Renal pelvis (tissue), 4 donors: ENCODE results near the gene TCF3. TPM values are rescaled to one million over a fixed set of nuclear protein-coding genes. Genes with fewer than 3 reads are reported as not detected.

Experiments
- DNase-seq: peaks from one replicate; pipeline ENCODE4 v3.0.0-alpha.2; 2013
- polyA plus RNA-seq, 3 donors: library from polyadenylated mRNA; unstranded; fragments of 120-200 nt; gene quantifications; one replicate each; pipeline ENCODE4 v1.2.1, GENCODE V29; 2013; ENCODE audit not compliant: insufficient read length in 3 of 3

TCF3 gene
- polyA plus RNA-seq, 3 donors, result 92.2 to 125 (median 123) TPM

DNA sequence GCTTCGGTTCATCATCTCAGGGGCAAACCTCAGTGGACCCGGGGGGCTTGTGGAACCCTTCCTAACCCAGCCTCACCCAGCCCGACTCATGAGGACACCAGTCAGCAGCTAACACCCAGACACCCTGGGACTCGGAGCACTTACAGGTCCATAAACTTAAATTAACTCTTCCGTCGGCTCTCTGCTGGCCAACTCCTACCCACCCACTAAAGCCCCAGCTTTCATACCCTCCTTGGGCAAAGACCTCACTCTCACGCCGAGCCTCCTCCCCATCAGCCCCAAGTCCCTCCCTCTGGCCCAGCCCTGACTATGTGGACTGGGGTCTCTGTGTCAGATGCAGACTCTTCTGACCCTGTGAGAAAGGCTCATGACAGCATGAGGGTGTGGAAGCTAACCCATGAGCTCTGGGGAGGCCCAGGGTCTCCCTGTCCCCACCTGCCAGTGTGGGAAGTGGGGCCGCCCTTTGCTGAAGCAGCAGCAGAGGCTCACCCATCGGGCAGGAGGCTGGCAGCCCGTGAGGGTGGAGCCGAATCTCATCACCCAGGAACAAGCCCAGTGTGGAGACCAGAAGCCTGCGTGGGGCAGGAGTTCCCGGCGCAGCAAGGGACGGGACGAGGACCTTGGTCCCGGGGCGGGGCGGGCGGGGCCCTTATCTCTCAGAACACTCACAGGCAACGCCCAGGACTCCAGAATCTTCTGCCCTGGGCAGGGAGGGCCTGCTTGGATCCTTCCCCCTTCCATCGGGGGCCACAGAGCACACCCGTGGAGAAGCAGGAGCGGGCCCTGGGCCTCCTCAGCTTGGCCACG lies 19.8 kb downstream of the TCF3 start:
- no peak for DNase-seq

DNA sequence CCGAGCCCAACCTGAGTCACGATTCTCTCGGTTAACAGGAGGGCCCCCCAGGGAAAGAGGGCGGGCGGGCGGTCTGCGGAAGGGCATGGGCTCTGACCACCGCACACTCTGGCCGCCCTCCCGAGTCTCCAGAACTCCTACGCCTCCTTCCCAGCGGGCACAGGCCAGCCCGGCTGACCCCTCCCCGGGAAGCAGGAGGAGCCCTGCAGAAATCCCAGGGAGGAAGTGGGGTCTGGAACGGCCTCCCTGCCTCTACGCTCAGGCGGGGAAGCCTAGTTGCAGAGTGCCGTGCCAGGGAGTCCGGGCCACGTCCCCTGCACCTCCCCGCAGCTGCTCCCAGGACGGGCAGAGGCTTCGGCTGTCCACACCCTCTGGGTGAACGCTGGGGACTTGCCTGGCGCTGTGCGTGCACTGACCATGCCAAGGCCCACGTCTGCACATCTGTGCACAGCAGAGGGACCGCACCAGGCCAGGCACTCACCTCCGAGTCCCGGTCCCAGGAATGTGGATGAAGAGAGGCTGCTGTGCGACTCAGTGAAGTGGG lies 20.8 kb downstream of the TCF3 start:
- DNase-seq, result no peak

DNA sequence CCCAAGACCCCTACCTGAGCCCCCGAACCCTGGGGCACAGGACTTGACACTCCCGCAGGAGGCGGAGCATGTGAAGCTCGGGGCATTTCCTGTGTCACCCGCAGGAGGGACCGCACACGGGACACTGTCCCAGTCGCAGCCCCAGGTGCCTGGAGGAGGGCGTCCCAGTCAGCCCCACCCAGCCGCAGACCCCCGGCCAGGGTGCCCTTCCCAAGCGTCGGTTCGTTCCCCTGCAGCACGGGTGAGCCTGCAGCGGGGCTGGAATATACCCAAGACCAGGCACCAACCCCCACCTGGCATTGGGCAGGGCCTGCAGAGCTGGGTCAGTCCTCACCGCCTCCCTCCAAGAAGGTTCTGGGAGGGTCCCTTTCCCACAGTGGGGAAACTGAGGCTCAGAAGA lies 21.6 kb downstream of the TCF3 start:
- no peak for DNase-seq

DNA sequence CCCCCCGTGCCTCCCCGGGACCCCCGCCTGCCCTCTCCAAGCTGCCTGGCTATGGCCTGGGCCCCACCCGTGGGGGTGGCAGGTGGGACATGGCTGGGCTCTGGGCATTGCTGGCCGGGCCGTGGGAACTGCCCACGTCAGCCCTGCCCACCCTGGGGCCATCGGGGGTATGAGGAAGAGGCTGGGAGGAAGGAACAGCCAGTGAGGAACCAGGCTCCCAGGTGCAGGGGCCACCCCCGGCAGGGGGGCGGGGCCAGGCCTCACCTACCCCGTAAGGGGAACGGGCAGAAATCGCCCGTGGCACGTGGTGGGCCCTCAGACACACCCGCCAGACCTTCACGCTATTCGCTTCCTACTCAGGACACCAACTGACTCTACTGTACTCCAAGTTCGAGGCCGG lies 22.4 kb downstream of the TCF3 start:
- no peak for DNase-seq

DNA sequence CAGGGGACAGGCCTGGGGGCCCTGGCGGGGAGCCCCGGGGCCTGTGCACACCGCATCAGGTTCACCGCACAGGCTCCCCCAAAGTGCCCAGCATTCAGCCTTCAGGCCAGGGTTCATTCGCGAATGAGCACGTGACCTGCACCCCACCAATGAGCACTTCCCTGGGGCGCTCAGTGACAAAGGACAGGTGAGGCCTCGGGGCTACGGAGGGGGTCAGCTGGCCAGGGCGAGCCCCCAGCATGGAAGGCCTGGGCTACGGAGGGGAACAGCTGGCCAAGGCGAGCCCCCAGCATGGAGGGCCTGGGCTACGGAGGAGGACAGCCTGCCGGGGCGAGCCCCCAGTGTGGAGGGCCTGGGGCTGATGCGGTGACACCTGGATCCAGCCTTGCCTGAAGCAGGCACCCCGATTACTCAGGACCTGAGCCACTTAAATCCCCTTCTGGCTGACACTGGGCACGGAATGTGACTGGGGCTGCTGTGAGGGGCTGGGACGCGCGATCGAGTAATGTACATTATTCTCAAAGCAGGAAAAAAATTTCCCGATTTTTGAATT lies 23.1 kb downstream of the TCF3 start:
- no peak for DNase-seq

DNA sequence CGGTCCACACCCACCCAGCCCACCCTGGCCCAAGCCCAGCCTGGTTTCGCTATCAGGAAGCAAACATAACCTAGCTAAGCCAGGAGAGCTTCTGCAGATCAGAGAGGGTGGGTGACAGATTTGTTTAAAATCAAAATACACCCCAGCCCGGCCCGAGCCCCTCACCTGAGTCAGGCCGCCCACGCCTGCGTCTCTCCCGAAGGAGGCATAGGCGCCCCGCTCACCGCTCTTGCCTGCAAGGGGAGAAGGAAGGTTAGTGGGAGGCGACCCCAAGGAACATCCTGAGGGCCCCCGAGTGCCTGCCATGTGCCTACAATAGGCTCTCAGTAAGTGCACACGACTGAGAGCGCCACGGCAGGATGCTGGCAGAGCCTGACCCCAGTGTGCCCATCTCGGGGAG lies 25.2 kb downstream of the TCF3 start:
- no peak for DNase-seq

DNA sequence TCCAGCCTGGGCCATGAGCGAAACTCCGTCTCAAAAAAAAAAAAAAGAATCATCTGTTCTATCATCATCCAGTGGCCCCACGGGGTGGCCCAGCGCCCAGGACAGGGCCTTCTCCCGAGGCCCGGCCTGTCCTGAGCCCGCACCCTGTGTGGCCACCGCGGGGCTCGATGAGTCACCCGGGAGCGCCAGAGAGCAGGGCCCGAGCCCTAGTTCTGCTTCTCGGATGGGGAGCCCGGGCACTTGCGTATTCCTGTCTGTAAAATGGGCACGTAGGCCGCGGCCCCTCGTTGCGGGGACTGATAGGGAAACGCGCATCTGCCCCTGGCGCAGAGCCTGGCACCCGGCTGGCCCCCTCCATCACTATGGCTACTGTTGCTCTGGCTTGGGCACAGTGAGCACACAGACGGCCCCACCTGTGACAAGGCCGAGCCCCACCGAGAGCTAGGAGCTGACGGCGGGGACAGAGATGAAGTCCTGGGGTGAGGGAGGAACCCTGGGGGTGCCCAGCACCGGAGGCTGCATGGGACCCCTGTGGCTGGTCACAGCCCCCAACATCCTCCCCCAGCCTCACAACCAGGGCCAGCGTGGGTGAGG lies 25.9 kb downstream of the TCF3 start:
- DNase-seq, result no peak

DNA sequence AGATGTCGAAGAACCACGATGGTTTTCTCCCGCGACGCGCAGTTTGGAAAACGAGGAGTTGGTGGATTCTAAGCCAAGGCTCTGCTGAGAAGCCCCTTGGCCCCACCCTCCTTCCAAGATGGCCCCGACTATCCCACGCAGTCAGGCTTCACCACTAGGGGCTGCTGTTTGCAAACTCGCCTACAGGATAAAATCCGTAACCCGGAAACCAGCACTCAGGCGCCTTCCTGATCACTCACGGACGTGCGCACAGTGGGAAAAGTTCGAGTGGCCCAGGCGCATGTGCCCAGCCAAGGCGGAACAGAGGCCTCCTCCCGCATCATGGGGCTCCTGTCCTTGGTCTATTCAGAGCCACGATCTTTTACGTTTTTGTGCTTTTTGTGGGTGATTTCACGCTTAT lies 28.0 kb downstream of the TCF3 start:
- DNase-seq, result peak; percentile 41

DNA sequence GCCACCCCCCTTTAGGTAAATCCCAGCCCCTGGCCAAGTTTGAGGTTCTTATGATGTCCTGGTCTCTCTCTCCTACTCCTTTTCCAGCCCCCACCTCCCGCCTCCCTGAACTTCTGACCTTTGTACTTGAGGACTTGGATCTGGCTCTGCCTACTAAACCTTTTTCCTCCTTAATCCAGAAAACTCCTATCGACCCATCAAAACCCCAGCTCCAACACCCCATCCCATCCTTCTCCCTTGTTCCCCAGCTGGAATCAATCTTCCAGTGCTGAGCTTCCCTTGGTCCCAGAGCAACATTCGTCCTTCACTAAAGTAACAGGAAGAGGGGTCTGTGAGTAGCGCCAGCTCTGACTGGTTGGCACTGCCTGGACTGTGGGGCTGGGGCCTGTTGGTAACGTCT lies 29.9 kb downstream of the TCF3 start:
- no peak for DNase-seq

DNA sequence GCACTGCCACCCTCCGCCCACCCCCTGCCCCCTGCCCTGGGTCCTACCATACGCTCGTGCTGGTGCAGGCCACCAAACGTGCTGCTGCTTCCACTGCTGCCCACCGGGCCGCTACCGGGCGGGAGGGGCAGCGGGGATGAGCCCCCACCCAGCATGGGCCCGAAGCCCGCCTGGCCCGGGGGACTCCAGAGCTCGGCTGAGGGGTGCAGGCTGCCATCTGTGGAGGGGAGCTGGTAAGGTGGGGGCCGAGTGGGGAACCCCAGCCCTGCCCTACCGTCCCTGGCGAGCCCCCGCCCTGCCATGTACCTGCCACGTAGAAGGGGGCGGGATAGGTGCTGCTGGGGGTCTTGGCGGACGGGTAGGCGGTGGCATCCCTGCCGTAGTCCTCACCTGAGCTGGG lies 30.4 kb downstream of the TCF3 start:
- no peak for DNase-seq

DNA sequence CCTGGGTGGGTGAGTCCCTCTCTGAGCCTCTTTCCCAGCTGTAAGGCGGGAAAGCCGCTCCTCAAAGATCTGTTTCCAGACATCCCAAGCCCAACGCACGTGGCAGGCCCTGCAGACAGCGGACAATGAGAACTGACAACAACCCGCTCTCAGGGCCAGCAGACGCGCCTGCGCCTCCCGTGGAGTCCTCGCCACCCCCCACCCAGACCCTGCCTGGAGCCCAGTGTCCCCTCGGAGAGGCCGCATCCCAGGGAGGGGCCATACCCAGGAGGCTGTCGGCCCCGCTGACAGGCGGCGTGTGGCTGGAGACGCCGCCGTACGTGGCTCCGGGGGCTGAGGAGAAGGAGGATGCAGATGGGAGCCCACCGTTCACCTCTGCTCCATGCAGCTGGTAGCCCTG lies 30.8 kb downstream of the TCF3 start:
- no peak for DNase-seq

DNA sequence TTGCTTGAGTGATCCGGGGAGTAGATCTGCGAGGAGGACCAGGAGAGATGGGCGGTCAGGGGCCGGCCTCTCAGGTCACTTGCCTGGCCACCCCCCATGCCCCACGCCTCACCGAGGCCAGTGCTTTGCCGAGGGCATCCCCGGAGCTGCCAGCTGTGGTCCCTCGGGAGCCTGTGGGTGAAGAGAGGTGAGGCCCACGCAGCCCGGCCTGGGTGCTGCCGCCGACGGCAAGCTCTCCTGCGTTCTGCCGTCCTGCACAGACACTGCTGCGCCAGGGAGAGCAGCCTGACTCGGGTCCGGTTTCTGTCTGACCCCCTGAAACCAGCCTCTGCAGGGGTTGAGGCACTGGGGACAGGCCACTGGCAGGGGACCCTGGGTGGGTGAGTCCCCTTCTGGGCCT lies 31.4 kb downstream of the TCF3 start:
- no peak for DNase-seq

DNA sequence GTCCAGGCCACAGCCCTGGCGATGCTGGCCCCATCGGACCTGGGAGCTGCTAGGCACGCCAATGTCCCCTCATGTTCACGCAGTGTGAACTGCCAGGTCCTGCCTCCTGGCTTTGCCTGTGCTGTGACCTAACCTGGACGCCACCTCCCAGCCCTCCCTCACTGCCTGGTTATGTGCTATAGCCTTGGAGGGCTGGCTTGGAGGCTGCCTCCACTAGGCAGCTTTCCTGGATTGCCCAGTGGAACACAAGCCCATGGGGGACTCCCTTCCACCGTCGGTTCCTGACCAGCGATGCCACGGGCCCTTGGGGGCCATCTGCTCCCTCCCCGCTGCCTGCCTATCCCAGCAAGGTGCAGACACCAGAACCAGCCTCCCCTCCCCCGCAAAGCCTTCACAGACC lies 31.9 kb downstream of the TCF3 start:
- no peak for DNase-seq

DNA sequence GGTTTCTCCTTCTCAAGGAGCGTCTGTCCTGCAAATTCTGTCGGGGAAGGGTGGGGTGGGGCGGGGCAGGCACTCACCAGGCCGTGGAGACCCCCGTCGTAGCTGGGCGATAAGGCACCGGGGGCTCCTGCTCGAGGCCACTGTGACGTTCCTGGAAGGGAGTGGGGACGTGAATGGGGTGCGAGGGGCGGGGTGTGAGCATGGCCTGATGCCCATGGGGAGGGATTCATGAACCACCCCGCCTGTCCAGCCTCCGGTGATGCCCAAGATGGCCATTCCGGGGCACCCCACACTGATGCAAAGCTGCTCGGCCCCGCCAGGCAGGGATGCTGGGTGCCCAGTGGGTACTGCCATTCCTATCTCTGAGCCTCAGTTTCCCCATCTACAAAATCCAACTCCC lies 32.7 kb downstream of the TCF3 start:
- no peak for DNase-seq

DNA sequence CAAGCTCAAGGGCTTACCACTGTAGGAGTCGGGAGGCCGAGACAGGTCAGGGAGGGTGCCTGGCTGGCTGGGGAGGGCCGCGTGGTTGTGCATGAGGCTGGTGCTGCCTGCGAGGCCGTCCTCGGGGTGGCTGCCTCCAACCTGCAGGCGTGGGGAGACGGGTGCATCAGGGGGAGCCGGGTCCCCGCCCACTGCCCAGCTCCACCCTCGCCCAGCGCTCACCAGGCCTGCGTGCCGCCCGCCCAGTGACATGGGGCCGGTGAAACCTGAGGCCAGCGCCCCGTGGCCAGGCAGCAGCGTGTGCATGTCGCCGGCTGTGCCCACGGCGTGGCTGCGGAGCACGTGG lies 33.3 kb downstream of the TCF3 start:
- DNase-seq, result no peak

DNA sequence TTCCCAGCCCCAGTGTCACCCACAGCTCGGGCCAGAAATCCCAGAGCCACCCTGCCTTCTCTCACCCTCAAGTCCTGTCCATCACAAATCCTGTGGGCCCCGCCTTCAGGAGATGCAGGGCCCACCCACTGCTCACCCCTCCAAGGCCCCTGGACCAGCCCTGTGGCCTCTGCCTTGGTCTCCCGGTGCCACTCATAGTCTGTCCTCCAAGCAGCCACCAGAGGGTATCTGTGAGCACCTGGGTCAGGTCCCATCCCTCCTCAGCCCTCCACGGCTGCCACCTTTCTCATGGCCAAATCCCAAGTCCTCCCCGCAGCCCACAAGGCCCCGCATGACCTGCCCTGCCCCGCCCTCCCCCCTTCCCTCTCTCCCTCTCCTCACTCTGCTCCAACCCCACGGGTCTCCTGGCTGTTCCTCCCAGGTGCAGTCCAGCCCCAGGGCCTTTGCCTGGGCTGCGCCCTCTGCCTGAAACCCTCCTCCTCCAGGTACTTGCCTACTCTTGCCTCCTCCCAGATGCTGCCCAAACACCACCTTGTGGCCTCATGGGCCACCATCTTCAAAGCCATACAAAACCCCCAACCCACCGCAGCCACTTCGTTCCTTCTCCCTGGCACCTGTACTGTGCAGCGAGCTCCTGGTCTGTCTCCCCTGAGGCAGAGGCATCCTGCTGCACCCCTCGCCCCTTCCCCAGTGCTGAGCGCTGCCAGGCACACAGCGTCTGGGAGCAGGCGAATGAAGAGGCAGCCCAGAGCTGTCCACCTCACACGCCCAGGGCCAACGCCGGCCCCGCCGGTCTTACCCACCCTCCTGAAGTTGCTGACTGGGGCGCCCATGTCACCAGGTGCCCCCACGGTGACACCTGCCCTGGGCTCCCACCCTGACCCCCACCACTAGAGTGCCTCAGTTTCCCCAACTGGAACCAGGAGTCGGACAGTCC lies 34.0 kb downstream of the TCF3 start:
- no peak for DNase-seq

DNA sequence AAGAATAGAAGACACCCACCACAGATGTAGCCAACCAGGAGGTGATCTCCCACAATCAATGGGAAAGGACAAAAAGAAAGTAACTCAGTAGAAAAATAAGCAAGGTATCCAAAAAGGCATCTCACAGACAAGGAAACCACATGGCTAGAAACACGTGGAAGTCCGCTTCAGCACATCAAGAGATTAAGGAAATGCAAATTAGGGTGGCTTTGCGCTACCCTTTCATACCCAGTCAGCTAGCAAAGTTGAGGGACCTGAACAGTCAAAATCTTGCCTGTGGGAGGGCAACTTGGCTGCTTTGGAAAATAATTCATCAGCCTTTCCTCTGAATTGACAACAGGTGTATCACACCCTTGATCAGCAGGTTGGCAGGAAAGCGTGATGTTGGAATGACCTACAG lies 35.5 kb downstream of the TCF3 start:
- no peak for DNase-seq

DNA sequence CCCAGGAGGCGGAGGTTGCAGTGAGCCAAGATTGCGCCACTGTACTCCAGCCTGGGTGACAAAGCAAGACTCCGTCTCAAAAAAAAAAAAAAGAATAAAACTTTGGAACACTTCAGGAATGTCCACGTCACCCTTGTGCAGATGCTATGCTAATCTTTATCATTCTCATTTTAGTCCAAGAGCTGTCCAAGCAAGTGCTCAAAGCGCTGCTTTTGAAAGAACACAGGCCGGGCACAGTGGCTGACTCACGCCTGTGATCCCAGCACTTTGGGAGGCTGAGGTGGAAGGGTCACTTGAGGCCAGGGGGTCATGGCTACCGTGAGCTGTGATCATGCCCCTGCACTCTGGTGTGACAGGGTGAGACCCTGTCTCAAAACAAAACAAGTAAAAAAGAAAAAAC lies 36.0 kb downstream of the TCF3 start:
- DNase-seq, result no peak

DNA sequence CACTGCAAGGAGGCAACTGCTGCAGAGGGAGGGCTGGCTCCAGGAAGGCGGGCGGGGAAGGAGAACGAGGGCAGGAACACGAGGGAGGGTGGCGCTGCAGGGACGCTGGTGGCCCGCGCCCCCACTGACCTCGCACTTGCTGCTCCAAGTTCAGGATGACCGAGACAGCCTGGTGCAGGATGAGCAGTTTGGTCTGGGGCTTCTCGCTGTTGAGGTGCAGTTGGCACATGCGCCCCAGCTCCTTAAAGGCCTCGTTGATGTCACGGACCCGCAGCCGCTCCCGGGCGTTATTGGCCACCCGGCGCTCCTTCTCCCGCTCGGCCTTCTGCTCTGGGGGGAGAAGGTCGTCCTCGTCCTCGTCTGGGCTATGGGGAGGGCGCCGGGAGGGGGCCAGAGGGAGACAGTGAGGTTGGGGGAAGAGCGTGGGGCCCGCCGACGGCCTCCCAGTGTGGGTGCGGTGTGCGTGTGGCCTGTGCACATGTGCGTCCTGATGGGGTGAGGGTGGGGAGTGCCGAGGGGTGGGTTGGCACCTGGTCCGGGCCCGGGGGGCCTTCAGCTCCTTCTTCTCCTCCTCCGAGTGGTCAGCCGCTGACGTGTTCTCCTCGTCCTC lies 37.2 kb downstream of the TCF3 start:
- DNase-seq, result no peak

DNA sequence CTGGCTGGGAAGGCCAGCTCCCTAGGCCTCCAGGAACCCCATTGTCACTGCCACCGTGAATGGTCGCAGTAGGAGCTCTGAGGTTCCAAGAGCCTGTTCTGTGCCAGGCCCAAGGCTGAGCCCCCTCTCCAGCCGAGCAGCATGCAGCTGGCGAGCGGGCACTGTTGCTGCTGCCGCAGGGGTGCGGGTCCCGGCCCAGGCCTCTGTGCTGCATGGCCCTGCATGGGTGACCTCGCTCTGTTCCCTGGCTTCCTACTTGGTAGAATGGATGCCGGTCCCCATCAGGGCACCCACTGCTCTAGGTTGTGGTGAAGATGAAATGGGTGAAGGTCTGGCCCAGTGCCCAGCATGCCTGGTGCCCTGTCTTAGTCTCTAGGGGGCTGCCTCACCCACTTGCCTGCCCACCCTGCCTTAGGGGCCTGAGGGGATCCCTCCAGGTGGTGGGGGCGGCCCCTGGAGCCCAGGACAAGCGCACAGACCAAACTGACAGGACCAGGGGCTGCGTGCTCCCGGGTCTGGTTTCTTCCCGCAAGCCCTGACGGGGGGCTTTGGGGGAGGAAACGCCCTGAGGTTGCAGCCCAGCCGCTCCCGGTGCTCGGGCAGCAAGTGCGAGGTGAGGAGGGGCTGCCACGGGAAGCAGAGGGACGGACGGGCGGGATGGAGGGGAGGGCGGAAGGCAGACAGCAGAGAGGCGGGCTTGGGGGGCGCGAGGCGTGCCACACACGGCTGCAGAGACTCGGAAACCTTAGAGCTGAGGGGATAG lies 38.4 kb downstream of the TCF3 start:
- DNase-seq, result no peak

DNA sequence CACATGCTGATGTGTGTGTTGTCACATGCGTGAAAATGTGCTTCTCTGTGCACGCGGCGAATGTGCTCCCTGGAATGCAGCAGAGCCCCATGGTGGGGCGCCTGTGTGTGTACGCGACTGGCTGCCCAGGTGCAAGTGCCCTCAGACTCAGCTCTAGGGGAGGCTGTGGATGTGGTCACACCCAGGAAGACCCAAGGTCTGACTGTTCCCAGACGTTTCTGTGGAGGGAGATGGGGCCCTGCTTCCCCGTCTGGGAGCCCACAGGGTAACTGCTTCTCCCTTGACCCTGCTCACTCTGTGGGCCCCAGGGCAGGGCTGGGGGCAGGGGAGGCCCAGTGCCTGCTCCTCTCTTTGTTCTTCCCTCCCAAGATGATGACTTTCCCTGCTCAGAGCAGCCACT lies 39.3 kb downstream of the TCF3 start:
- DNase-seq, result no peak
